Endodermal cell (in vitro differentiated cells): Measurements from ENCODE around the gene HCAR1. TPM values are rescaled to one million over a fixed set of nuclear protein-coding genes. Genes with fewer than 3 reads are reported as not detected.

ENCODE experiments used
- DNase-seq: peaks from one replicate; pipeline ENCODE4 v3.0.0-alpha.2; 2017
- H3K27ac ChIP-seq: 2 replicates; pipeline ENCODE4 v1.5.1; 2013; ENCODE audit warnings: mild to moderate bottlenecking, low read depth, low read length, moderate library complexity
- H3K27me3 ChIP-seq: 2 replicates; pipeline ENCODE4 v1.6.1; 2013; ENCODE audit warnings: mild to moderate bottlenecking, low read length, moderate library complexity; ENCODE audit not compliant: insufficient read depth, control insufficient read depth, poor library complexity, severe bottlenecking
- H3K36me3 ChIP-seq: 2 replicates; pipeline ENCODE4 v1.7.0; 2013; ENCODE audit warnings: mild to moderate bottlenecking, low read length, moderate library complexity; ENCODE audit not compliant: control insufficient read depth, insufficient read depth
- H3K4me1 ChIP-seq: one replicate; pipeline ENCODE4 v1.7.0; 2013; ENCODE audit warnings: low read length; ENCODE audit not compliant: control insufficient read depth, insufficient read depth
- H3K4me3 ChIP-seq: 2 replicates; pipeline ENCODE4 v1.5.1; 2013; ENCODE audit warnings: mild to moderate bottlenecking, low read length, moderate library complexity
- H3K9ac ChIP-seq: 2 replicates; pipeline ENCODE4 v1.6.1; 2013; ENCODE audit warnings: mild to moderate bottlenecking, low read length, moderate library complexity; ENCODE audit not compliant: poor library complexity, severe bottlenecking; ENCODE audit errors: extremely low read depth
- H3K9me3 ChIP-seq: 2 replicates; pipeline ENCODE4 v1.6.1; 2013; ENCODE audit warnings: mild to moderate bottlenecking, low read length, moderate library complexity; ENCODE audit not compliant: control insufficient read depth
- H3K27ac Mint-ChIP-seq: 2 replicates; pipeline ENCODE4 v1.8.0; 2020; ENCODE audit warnings: mixed read lengths
- H3K27me3 Mint-ChIP-seq: 2 replicates; pipeline ENCODE4 v1.8.0; 2021; ENCODE audit warnings: mild to moderate bottlenecking, mixed read lengths; ENCODE audit not compliant: insufficient read depth
- H3K36me3 Mint-ChIP-seq: 2 replicates; pipeline ENCODE4 v1.8.0; 2020; ENCODE audit warnings: low read depth, mixed read lengths
- H3K4me1 Mint-ChIP-seq: 2 replicates; pipeline ENCODE4 v1.8.0; 2020; ENCODE audit warnings: mixed read lengths
- H3K4me3 Mint-ChIP-seq: 2 replicates; pipeline ENCODE4 v1.8.0; 2020; ENCODE audit warnings: mild to moderate bottlenecking, moderate library complexity, mixed read lengths
- H3K9me3 Mint-ChIP-seq: 2 replicates; pipeline ENCODE4 v1.8.0; 2020; ENCODE audit warnings: mild to moderate bottlenecking, mixed read lengths
- WGBS, 2 experiments: methylation state at CpG; one replicate each; pipeline versions ENCODE4 v1.1.5 to v1.1.7; 2013; ENCODE audit warnings: missing lambda C conversion rate in 2 of 2, mixed read lengths in 1 of 2; ENCODE audit not compliant: insufficient coverage in 1 of 2, insufficient read length in 1 of 2; 5-methylcytosine and 5-hydroxymethylcytosine counted together
- total RNA-seq, 2 donors: library from RNA; stranded (reverse); fragmentation: NEBNext Ultra II Directional in 1 of 2; extraction: Animal tissue kit (Norgen Biotek cat#: 25700) in 1 of 2; gene quantifications; 2 replicates in 1 of 2; 3 replicates in 1 of 2; pipeline ENCODE4 v1.2.1, GENCODE V29; 2021
- TF ChIP-seq, protein P1 (sequence below): fragments of 200-600 bp; sonication (generic); conservative IDR thresholded peaks from 2 replicates; pipeline ENCODE4 v1.5.0; 2021; ENCODE audit warnings: antibody characterized with exemption, mild to moderate bottlenecking

HCAR1 gene
- total RNA-seq, 2 donors from 2014 or later: 0.04 TPM; not detected in 1

DNA sequence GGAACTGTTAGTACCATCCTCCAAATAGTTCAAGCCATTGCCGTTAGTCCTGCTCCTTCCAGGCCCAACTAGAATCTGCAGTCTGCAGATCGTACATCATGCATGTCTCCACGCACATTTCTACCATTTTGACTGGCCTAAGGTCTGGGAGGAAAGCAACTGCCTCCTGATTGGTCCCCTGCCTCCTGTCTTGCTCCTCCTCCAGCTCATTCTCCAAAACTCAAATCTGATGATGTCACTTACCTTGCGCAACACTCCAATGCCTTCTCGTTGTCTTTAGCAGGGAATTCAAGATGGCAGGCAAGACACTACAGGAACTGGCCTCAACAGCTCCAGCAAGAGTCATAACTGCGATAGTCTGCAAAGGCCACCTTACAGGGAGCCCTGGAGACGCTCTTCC lies 9.7 kb upstream of the HCAR1 start:
- Histone ChIP-seq H3K27ac (no peak overlapping the region), H3K27me3 (no peaks in the 10 kb centered on the region), H3K36me3 (no peaks in the 10 kb centered on the region), H3K4me3 (no peak overlapping the region), H3K9ac (no peak overlapping the region), H3K9me3 (no peaks in the 10 kb centered on the region), H3K4me1 (no peaks in the 10 kb centered on the region)
- Mint-ChIP-seq H3K27ac (no peak overlapping the region), H3K4me1 (no peaks in the 10 kb centered on the region), H3K27me3 (no peaks in the 10 kb centered on the region), H3K36me3 (no peaks in the 10 kb centered on the region), H3K4me3 (no peak overlapping the region), H3K9me3 (peaks cover 6% of the 10 kb centered on the region)
- TF ChIP-seq, protein P1, sequence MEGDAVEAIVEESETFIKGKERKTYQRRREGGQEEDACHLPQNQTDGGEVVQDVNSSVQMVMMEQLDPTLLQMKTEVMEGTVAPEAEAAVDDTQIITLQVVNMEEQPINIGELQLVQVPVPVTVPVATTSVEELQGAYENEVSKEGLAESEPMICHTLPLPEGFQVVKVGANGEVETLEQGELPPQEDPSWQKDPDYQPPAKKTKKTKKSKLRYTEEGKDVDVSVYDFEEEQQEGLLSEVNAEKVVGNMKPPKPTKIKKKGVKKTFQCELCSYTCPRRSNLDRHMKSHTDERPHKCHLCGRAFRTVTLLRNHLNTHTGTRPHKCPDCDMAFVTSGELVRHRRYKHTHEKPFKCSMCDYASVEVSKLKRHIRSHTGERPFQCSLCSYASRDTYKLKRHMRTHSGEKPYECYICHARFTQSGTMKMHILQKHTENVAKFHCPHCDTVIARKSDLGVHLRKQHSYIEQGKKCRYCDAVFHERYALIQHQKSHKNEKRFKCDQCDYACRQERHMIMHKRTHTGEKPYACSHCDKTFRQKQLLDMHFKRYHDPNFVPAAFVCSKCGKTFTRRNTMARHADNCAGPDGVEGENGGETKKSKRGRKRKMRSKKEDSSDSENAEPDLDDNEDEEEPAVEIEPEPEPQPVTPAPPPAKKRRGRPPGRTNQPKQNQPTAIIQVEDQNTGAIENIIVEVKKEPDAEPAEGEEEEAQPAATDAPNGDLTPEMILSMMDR: no peak
- WGBS, 2 experiments: 91 to 96% methylated on average over 7 of the region's 7 CpGs
- DNase-seq: no peak

DNA sequence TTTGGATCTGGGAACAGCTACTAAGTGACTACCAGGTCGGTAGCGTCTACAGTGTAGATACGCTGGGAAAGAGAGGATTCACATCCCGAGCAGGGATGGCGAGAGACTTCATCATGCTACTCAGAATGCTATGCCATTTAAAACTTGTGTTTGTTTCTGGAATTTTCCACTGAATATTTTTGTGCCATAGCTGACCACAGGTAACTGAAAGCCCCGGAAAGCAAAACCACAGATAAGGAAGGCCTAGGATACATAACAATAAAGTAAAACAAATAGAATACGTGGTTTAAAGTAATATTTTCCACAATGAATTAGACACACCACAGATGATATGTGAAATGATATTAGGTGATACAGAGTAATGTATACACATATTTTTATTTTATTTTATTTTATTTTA lies 7.9 kb upstream of the HCAR1 start:
- TF ChIP-seq, protein P1: no peak
- no peaks in the 10 kb centered on the region for H3K9me3 ChIP-seq

GRCh38 chr12:122732611-122733010 lies 2.0 kb upstream of the HCAR1 start:
- Histone ChIP-seq H3K4me1 (peaks cover 7% of the 10 kb centered on the region), H3K36me3 (no peaks in the 10 kb centered on the region), H3K9me3 (no peaks in the 10 kb centered on the region), H3K27ac (no peak overlapping the region), H3K4me3 (no peak overlapping the region), H3K9ac (no peak overlapping the region), H3K27me3 (no peaks in the 10 kb centered on the region)
- no peak overlapping the region for H3K27ac Mint-ChIP-seq
- WGBS, 2 experiments: 90 to 92% methylated on average over 4 of the region's 4 CpGs
- TF ChIP-seq, protein P1: no peak
- no peaks in the 10 kb centered on the region for H3K27me3 Mint-ChIP-seq
- no peak for DNase-seq
- H3K9me3 Mint-ChIP-seq: no peaks in the 10 kb centered on the region
- no peaks in the 10 kb centered on the region for H3K36me3 Mint-ChIP-seq
- peaks cover 19% of the 10 kb centered on the region for H3K4me1 Mint-ChIP-seq
- H3K4me3 Mint-ChIP-seq: no peak overlapping the region

More for the DNA sequence above, 7.9 kb upstream of the HCAR1 start:
- Histone ChIP-seq H3K36me3 (no peaks in the 10 kb centered on the region), H3K9ac (no peak overlapping the region), H3K4me3 (no peak overlapping the region), H3K27me3 (no peaks in the 10 kb centered on the region), H3K27ac (no peak overlapping the region), H3K4me1 (no peaks in the 10 kb centered on the region)
- 88 to 94% methylated on average over 6 of the region's 7 CpGs for WGBS, 2 experiments
- peaks cover 6% of the 10 kb centered on the region for H3K9me3 Mint-ChIP-seq
- H3K27me3 Mint-ChIP-seq: no peaks in the 10 kb centered on the region
- peaks cover 3% of the 10 kb centered on the region for H3K4me1 Mint-ChIP-seq
- DNase-seq: no peak
- no peak overlapping the region for H3K27ac Mint-ChIP-seq
- H3K4me3 Mint-ChIP-seq: no peak overlapping the region
- H3K36me3 Mint-ChIP-seq: no peaks in the 10 kb centered on the region
